Breast epithelium (tissue), 3 donors: Measurements from ENCODE around the gene CCND1.

ENCODE experiments used
- CTCF ChIP-seq, 3 donors: fragments of 450-650 bp; IDR thresholded peaks; one replicate each; pipeline ENCODE4 v1.5.1; 2016 to 2017; ENCODE audit warnings: antibody characterized with exemption in 3 of 3, mild to moderate bottlenecking in 3 of 3, moderate library complexity in 3 of 3
- POLR2A ChIP-seq: fragments of 450-650 bp; IDR thresholded peaks from one replicate; pipeline ENCODE4 v1.6.1; 2016; ENCODE audit warnings: antibody characterized with exemption, mild to moderate bottlenecking, moderate library complexity
- POLR2AphosphoS5 ChIP-seq, 3 donors: sonication (generic); formaldehyde crosslinking; IDR thresholded peaks; one replicate each; pipeline ENCODE4 v1.6.1; 2017; ENCODE audit warnings: antibody characterized with exemption in 3 of 3

GRCh38 chr11:69609351-69609750 lies 31.6 kb upstream of the CCND1 start:
- TF ChIP-seq CTCF (IDR thresholded peaks at IDR 0.05) = no peak
- TF ChIP-seq POLR2A = no peak
- no peak for TF ChIP-seq POLR2AphosphoS5 (IDR thresholded peaks at IDR 0.05)
